Activated naive CD4-positive, alpha-beta T cell treated with anti-CD3 and anti-CD28 coated beads, Interleukin-2, amount 50 U/mL, for 16 hours (primary cell): Measurements from ENCODE around the gene LMX1A.

Experiments used
- DNase-seq: peaks from one replicate; pipeline ENCODE4 v3.0.0-alpha.2; 2020

LMX1A gene

DNA sequence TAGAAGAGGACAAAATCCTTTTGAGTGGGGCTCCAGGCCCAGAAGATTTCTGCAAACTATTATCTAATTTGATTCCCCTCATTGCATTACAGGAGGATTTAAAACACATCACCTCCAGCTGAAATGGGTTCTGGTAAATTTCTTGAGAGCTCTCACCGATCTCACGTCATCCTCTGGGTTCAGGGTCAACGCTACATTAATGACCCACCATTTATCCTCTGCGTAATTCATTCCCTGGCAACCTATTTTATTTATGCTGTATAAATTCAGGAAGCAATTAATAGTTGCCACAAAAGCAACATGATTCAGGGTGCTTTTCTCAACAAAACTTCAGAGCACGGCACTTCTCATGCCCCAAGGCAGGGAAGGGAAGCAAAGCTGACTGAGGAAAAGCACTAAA is 38.9 kb downstream of the LMX1A start:
- no peak for DNase-seq

DNA sequence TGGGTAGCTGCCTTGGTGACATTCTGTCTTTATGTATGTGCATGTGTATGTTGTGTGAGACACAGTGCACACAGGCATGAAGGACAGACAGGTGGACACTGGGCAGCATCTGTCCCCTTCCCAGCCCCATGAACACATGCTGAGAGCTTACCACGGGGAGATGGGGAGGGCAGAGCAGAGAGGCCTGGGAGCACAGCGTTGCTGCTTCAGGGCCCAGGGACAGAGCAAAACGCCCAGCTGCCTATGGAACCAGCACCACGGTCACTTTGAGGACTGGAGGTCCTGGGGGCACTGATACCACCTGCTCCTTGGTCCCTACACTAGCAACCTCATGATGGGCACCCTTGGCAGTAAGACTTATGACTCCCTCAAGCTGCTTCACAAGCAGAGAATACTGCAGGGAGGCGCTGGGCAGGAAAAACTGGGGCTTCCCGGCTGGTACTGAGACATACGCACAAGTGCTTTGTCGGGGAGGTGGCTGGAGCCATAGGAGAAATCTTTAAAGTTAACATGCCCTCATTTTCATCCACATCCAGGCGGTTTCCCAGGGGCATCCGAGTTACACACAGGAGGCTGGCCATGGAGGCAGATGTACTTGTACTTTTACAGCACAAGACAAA is 40.3 kb downstream of the LMX1A start:
- DNase-seq = no peak

DNA sequence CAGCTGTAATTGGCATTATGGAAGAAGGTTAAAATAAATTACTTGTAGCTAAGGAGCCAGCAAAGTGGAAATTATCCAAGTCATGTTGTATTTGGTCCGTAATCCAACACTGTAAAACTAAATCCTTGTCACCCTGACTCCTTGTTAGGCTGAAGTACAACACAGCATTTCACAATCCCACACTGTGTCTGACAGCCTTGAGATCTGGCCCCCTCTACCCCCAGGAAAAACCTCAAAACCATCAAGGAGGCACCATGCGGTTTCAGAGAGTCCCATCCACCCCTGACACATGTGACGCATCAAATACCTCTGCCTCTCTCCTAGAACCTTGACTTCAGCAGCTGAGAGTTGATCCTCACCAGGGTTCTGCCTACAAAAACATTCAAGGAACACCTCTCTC is 41.0 kb downstream of the LMX1A start:
- no peak for DNase-seq

DNA sequence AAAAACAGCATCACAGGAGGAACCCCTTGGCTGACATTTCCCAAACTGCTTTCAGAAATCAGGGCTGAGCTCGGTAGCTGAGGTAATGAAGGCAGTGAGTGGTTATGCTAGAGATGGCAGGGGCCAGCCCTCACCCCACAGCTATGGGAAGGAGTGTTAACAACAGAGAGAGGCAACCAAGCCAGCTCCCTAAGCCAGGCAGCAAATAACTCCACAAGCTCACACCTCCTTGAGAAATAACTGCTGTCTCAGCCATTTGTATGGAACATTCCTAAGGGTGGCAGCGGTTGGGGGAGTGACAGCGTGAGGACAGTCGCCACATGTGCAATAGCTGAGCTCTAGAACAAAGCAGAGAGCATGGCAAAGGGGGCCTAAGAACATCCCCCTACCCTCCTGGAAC is 42.6 kb downstream of the LMX1A start:
- DNase-seq = no peak

DNA sequence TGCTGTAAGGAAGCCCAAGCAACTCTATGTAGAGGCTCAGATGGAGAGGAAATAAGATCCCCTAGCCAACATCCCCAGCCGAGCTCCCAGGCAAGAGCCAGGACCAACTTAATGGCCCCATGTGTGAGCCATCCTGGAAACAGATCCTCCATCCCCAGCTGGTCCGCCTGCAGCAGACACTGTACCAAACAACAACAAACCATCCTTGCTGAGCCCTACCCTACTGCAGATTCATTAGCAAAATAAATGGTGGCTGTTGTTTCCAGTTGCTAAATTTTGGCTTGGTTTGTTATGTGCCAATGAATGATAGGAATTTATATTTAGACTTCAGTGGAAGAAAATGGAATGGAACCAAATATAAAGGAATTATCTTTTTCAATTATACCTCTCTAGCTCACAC is 43.9 kb downstream of the LMX1A start:
- no peak for DNase-seq

DNA sequence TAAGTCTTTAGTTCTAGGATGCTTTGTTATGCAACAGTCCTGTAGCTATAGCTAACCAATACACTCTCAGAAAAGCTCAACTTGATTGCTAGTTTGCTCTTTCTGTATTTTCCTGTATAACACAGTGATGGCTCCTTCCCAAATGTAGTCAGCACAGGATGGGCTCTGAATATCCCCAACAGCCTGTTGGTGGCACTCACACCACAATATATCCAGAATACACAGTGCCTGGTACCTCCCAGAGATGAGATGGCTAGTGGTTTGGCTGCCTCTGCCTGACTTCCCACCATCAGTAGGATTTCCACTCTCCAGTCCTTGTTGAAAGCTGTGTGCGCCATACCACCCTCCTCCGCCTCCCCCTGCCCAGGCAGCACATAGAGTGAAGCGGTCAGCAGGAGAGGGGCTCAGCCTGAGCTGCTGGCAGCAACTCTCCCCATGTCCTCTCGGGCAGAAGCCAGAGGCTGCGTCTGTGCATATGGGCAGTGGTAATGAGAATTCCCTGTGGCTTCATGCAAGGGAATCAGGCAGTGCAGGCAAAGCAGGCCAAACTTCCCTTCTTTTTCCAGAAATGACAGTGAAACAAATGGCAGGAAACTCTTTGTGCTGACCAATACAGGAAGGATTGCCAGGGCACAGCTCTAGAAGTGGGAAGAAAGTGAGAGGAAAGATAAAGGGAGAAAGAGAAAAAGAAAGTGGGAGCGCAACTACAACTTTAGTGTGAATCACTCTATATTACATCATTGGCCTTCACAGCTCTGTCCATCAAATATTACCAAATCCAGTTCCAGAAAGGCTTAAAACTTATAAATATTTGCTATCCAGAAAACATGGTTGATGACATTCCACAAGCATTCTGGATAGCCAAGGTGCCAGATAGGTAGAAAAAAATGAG is 49.7 kb downstream of the LMX1A start:
- no peak for DNase-seq

DNA sequence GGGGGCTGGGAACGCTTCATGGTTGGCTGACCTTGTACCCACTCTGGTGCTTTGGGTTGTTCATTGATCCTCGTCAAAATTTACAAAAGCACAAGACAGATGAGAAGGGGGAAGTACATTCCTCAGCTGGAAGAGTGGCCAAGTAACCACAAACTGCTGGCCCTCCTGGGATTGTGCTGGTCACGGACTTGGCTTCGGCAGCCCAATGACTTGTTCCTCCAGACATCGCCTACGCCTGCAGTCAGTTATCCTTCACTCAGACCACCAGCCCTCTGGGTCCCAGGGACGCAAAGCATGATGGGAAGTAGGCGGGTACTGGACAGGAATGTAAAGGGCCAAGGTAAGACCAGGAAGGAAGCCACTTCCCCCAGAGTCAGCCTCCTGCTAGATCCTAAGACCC is 53.1 kb downstream of the LMX1A start:
- DNase-seq = no peak

DNA sequence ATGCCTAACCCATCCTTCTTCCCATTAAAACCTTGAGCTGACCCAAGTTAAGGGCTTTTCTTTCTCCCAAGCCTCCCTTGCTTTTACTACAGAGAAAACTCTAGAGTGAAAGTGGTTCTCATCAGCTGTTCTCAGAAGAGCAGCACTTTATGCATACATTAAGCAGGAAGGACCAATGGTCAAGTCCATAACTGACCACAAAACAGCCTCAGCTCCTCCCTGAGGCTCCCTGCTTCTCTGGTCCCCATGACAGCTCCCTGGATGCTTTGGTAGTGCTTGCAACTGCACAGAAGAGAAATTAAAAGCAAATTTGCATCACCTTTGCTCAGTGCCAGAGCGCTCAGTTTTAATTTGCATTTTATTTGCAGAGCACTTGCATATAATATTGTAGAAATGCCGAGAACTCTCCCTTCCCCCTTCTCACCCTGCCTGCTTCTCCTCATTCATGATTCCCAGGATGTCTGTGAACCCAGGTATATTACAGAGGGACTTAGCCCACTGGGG is 56.1 kb downstream of the LMX1A start:
- DNase-seq = no peak

DNA sequence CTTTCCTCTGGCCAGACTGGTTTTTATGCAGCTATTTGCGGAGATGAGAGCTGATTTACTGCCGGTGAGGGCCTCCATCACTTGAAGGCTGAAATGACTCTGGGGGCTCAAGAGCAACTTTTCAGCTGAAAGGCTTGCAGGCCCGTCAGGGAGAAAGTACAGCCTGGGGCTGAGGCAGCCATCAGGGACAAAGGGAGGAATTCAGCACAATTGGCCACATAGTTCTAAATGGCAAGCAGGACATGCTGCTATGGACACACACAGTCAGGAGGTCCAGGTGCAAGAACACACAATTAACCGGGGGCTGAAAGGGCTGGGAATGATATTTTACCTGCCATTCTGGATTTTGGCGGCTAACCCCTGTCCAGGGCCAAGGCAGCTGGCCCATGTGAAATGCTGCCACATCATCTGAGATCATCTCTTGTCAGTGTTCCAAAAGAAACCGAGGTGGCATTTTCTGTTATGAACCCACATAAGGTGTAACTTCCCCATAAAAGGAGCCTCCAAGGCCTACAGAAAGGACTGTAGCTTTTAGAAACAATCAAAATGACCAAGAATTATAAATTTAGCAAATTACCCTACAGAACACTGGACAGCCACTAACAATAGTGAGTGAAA is 58.2 kb downstream of the LMX1A start:
- no peak for DNase-seq

DNA sequence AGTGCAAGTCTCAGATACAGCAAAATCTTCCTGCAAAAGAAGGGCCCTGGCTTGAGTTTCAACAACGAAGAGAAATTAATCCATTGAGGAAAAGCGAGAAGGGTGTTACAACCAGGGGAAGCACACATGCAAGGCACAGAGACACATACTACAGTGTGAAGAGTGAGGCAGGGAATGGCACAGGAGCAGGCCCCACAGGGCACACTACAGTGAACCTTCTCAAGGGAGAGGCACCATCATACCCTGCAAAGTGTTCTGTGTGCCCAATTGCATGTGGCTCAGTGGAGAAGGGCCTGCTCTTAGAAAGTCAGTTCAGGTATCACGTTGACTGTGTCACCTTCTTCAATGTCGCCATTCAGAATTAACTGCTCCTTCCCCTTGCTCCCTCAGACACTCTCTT is 60.3 kb downstream of the LMX1A start:
- DNase-seq = no peak

DNA sequence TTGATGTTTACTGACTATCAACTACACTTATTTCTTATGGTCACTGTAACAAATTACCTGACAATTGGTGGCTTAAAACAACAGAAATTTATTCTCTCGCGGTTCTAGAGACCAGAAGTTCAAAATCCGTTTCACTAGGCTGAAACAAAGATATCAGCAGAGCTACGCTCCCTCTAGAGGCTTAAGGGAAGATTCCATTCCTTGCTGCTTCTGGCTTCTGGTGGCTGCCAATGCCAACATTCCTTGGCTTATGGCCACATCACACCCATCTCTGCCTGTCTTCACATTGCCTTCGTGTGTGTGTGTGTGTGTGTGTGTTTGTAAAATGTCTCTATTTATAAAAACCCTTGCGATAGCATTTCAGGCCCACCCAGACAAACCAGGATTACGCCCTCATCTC is 66.4 kb downstream of the LMX1A start:
- DNase-seq = no peak

DNA sequence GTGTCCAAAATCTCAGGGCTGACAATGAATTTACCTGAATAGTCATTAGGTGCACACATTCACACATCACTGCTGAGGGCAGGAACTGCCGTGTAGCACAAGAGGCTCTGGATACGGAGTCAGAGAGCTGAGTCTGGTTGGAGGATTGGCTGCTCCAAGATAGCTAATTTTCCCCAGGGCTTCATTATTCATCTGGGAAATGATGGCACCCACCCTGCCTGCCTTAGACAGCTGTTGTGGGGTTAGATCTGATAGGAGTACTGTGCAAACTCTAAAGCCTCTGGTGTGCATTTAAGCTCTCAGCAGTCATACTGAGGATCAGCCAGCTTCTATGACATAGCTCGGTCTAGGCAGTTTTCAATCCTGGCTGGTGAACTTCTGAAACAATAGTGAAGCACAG is 67.0 kb downstream of the LMX1A start:
- DNase-seq = no peak

DNA sequence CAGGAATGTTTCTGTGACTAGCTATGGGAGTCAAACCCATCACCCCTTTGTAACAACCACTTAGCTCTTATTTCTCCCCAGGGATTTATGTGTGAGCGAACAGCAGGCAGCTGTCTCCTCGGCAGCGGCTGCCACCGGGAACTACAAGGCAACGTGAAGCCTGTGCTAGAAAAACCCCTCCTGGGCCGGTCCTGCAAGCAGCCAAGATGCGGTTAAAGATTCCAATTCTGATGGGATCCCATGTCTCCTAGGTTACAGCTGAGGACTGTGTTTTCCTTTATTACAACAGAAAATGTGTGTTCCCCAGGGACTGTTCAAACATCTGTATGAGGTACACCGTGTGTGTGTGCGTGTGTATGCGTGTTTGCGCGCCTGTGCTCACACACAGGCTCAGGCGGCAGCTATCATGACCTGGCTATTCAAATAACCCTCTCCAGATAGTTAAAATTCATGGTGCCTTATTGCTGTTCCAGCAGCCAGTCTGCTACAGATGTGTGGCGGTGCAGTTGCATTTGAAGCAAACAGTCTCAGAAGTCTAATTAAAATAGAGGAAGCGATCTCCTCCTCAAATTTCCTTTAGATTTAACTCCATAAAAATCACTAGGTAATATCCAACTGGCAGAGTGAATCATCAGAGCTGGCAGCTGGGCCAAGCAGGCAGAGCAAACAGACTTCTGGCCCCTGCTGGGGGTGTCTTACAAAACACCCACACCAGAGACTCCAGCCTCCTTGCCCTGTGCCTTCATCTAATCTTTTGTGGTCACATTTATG is 68.0 kb downstream of the LMX1A start:
- DNase-seq = no peak

DNA sequence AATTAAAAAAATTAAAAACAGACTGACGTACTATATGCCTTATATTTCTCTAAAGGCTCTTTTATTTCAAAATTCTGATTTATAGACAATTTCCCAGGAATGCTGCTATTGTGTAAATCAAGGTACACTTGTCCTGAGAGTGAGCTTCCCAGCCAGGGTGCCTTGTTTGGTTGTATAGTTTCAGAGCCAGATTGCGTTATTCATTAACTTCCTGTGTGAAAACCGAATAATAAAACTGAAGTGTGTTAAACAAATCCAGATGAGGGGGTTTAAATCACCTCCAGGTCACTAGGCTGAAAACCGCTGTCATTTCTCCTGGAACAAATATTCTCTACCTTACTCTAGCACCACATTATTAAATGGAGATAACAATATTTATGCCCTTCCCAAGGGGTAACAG is 68.7 kb downstream of the LMX1A start:
- DNase-seq = no peak

DNA sequence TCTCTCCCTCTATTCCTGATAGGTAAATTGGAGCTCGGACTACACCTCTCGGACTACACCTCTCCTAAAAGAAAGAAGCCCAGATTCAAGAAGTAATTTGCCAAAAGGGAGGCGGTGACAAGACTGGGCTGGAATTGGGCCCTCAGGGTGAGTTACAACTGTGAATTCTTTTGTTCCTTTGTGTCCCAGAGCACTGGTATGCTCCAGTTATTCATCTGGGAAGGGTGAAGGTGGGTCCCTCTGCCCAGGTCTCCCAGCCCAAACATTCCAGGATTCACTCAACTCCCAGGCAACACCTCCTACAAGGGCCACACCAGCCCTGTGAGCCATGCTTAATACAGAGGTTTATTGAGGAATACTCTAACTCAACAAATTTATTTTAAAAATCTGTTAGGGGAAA is 69.2 kb downstream of the LMX1A start:
- DNase-seq = no peak

DNA sequence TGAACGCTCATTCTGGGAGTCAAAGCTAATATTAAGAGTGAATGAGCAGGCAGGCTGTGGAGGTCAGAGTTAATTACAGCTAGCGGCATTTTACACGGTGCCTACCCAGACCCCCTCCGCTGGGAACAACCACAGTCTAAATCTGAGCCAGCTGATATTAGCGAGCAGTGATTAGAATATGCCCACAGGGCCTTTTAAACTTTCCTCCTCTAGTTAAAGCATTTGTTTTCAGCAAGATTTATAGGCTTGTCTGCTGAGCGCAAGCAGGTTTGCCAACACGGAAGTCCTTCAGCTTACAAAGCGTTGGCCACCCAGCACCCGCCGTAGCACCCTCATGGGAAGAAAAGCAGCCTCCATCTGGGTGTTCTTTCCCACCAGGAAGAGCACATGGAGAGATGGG is 72.1 kb downstream of the LMX1A start:
- DNase-seq = no peak

DNA sequence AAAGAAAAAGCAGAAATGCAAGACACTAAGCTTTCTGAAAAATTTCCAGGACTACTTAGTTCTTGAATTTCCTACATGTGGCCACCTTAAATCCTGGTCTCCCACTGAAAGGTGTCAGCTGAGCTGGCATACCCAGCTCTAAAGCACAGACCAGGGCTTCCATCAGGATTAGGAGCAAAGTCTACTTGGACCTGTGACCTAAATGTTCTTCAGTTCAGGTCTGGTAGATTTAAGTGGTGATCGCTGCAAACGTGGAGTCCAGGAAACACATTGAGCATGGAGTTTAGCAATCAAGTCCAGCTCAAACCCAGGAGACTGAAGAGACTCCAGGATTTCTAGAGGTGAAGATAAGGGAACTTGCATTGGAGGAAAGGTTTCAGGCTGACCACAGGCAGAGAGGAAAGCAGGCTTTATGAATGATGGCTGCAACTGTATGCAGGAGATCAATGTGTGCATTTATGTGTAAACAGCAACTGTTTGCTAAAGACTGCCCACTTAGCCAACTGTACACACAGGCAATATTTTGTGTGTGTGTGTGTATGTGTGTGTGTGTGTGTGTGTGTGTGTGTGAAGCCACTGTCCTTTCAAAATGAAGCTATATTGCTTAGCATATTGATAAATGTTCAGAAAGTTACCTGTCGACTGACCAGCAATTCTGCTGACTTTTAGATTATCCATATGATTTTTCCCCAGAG is 75.2 kb downstream of the LMX1A start:
- DNase-seq = no peak

DNA sequence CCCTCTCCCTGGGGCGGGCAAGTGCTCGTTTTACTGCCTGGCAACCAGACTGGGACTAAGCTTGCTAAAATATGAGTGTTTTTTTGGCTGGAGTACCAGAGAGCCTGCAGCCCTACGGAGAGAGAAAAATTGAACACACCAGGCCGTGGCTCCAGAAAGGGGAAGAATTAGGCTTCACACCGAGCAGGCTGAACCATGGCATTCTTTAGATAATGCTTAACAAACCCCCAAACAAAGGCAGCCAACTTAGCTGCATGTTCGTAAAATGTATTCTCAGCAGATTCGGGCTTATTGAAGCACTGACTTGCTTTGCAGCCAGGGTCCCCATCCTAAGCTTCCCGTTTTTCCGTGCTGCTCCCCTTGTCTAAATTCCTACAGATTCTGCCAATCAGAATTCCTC is 76.6 kb downstream of the LMX1A start:
- no peak for DNase-seq

DNA sequence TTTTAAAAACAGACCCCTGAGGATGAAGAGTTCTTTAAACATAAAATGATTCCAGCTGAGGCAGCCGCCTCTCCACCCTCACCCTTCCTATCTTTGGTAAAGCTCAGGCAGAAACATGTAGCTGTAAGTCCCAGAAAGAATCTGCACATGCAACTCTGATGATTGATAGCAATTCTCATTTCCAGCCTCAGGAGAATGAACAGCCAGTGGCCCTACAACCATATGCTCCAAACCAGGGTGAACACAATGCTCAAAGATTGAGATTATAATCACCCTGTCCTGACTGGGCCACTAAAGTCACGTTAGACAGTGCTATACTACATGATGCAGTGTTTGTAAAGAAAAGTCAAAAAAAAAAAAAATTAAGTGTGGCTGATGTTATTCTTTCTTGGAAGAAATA is 80.2 kb downstream of the LMX1A start:
- DNase-seq = no peak

DNA sequence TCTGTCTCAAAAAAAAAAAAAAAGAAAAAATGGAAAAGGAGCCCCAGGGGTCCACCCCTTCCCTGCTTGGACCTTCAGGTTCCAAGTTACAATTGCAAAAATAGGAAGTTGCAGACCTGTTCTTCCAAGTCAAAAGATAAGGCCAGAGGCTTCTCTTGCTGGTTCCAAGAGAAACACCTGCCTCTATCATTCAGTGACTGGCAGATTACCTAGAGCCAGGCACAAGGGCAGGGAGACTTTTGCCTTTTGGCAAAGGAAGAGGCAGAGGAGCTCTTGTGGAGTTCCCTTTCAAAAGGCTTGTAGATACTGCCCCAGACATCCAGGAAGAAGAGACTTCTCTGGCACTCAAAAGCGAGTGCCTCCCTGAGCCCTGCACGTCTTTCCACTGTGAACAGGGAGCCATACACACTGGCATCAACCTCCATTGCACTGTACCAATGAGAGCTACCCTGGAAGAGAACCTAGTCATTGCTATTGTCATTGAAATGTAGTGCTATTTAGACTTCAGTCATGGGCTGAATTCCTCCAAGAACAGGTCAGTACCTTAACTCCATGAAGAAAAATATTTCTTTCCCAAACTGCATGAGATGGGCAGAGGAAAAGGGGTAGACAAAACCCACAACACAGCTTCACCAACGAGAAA is 91.2 kb downstream of the LMX1A start:
- DNase-seq = no peak

DNA sequence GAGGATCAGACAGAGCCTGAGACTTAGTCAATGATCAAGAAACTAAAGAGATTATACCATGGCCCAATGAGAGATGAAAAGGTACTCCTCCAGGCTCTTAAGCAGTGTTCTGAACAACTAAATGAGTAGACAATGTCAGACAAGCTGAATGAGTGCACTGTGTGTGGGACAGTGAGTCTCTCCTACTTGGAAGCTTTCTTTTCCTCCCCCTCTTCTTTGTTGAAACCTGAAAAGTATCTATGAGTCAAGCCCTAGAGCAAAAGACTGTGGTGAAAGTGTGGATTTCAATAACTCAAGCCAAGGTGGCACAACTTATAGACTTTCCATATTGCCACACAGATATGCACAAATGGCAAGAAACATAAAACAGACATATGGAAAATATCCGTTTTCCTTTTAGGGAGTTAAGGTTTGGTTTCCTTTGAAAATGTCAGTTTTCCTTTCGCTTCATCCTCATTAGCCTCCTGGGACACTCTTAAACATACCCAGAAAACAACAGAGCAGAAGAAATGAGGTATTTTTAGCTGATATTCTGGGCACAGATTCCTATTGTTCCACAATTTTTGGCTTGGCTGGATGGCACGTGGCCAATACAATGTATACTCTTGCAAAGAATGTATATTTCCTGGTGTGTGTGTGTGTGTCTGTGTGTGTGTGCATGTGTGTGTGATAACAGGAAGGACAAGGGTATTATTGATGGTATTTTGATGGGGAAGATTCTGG is 96.6 kb downstream of the LMX1A start:
- DNase-seq = no peak
